Gastrocnemius medialis (tissue), 4 donors: ENCODE results near the gene HMCN2.

Experiments
- POLR2A ChIP-seq, 2 donors: fragments of 450-650 bp; IDR thresholded peaks; one replicate each; pipeline ENCODE4 v1.6.1; 2017; ENCODE audit warnings: antibody characterized with exemption in 2 of 2, mild to moderate bottlenecking in 2 of 2, moderate library complexity in 2 of 2
- TF ChIP-seq, protein P1 (sequence below), 5 experiments: fragments of 450-650 bp in 3 of 5; fragments of 200-600 bp in 2 of 5; sonication (generic) in 2 of 5; IDR thresholded peaks in 4 of 5; conservative IDR thresholded peaks in 1 of 5; 1 replicate in 4 of 5; 2 replicates in 1 of 5; pipeline ENCODE4 v1.5.1; 2016 to 2019; ENCODE audit warnings: antibody characterized with exemption in 5 of 5, mild to moderate bottlenecking in 3 of 5, moderate library complexity in 3 of 5

DNA sequence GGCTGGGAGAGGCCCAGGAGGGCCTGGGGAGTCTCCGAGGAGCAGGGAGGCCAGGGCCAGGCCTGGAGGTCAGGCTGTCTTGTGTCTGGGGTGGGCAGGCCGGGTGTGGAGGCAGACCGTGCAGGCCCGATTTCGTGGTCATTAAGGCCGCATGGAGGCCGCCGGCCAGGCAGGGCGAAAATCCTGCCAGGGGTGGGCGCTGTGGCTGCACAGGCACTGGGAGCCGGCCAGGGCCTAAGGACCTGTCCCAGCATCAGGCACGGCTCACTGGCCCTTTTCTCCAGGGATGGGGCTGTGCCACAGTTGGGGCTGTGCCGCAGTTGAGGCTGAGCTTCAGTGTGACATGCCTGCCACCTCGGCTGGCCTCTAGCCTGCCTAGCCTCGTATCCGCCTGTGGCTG lies 215.1 kb downstream of the HMCN2 start:
- no peak for TF ChIP-seq POLR2A (IDR thresholded peaks at IDR 0.05)
- TF ChIP-seq, protein P1, sequence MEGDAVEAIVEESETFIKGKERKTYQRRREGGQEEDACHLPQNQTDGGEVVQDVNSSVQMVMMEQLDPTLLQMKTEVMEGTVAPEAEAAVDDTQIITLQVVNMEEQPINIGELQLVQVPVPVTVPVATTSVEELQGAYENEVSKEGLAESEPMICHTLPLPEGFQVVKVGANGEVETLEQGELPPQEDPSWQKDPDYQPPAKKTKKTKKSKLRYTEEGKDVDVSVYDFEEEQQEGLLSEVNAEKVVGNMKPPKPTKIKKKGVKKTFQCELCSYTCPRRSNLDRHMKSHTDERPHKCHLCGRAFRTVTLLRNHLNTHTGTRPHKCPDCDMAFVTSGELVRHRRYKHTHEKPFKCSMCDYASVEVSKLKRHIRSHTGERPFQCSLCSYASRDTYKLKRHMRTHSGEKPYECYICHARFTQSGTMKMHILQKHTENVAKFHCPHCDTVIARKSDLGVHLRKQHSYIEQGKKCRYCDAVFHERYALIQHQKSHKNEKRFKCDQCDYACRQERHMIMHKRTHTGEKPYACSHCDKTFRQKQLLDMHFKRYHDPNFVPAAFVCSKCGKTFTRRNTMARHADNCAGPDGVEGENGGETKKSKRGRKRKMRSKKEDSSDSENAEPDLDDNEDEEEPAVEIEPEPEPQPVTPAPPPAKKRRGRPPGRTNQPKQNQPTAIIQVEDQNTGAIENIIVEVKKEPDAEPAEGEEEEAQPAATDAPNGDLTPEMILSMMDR (IDR thresholded peaks at IDR 0.05 in 4 of 5, conservative IDR thresholded peaks at IDR 0.05 in 1 of 5), result no peak
